Medulla oblongata (tissue), 1 donor: ENCODE measurements around the gene TMEM14C.

Source experiments
- DNase-seq: peaks from one replicate; pipeline ENCODE4 v3.0.0-alpha.2; 2015; ENCODE audit errors: extremely low spot score

TMEM14C gene

DNA sequence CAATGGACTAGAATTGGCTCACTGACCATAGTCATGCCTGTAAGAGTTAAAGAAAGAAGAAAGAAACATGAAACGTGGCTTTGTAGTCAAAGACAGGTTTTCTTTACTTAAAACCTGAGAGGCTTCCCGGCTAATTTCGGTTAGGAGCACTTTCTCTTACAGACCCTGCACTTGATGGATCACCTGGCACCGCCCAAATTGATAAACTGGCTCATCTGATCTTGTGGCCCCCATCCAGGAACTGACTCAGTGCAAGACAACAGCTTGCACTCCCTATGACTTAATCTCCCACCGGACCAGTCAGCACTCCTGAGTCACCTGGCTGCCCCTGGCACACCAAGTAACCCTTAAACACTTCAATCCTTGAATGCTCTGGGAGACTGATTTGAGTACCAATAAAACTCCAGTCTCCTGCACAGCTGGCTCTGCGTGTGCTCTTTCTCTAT lies 37.0 kb downstream of the TMEM14C start:
- no peak for DNase-seq

DNA sequence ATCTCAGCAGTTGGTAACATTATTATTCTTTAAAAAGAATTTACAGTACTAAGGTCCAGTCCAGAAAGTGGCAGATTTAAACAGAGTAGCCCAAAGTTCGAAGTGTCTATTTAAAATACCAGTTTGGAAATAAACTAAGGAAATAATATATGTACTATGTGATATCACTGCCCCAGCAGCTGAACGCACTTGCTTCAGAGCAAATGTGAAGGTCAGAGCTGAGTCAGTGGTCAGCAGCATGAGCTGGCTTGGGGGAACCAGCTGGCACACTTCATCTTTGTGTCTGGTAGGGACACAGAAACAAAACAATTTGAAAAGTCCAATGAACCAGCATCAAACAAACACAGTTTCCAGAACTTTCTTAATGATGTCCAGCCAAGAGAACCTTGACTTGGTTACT lies 40.1 kb downstream of the TMEM14C start:
- no peak for DNase-seq

DNA sequence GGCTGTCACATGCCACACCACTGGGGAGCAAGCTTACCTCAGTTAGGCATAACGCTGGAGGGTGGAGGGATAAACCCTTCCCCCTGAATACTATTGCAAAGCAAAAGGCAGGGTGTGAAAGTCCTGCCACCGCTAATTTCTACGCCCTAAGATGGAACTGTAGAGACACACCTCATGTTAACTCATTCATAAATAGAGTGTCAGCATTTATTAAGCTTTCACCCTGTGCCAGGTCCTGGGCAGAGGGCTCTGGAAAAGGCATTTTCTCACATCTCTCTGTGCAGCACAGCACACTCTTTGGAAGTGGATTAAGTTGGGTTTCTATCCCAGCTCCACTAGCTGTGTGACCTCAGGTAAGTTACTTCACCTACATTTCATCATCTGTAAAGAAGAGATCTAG lies 46.5 kb downstream of the TMEM14C start:
- no peak for DNase-seq

DNA sequence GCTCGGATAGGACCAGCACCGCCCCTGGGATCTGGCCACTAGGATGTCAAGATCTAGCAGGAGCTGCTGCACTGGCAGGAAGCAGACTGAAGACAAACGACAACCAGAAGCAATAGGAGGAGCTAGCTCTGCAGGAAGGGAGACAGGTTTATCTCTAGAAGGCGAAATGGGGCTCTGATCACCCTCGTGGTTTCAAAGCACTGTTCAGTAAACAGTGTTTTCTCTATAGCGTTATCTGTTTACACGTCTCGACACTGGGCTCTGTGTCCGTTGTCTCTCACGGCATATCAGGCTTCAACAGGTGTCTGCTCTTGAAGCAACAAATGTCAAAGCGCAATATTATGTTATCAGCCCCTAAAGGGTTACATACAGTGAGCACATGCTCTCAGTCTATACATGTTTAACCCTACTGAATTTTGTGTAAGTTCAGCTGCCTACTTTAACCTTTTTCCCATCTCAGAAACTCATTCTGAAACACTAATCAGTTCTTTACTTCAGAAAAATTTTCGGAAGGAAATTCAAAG lies 48.6 kb downstream of the TMEM14C start:
- DNase-seq, result no peak

DNA sequence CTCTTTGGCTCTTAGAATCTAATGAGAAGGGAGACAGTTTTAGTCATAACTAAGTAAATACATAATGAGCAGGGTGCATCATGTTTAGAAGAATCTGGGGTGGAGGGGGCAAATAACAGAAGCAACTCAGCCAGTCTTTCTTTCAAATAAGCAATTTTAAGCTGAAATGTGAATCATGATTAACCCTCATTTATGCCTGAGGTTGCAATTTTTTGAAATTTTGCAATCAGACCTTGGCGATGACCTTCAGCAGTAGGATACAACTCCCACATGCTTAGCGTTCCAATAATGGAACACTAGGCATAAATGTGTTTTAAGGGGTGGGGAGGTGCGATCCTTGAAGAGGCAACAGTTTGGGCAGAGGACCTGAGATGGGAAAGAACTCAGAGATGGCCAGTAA lies 55.4 kb downstream of the TMEM14C start:
- DNase-seq, result no peak

DNA sequence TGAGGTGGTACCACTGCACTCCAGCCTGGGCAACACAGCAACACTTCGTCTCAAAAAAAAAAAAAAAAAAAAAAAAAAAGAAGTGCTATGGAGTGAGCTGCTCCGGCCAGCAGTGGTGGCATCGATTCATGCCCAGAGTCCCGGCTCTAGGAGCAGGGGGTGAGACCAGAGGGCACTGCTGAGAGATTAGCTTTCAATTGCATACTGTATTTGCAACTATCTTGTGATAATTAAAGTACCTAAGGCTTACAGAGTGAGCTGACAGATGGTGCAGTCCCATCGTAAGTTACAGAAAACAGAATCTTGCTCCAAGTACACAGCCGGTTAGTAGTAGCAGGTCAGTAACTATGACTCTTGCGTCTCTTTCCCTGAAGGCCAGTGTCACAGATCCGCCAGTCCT lies 56.2 kb downstream of the TMEM14C start:
- no peak for DNase-seq
